NT2/D1 (cell line): ENCODE measurements around the gene LRCH1.

Experiments
- SUZ12 ChIP-seq: IDR thresholded peaks from 2 replicates; pipeline ENCODE4 v1.6.1; 2011; ENCODE audit not compliant: insufficient read length, insufficient read depth; ENCODE audit errors: extremely low read depth
- YY1 ChIP-seq: IDR thresholded peaks from 2 replicates; pipeline ENCODE4 v1.6.1; 2011; ENCODE audit not compliant: insufficient read length, insufficient read depth
- ZNF274 ChIP-seq: IDR thresholded peaks from 2 replicates; pipeline ENCODE4 v1.6.1; 2011; ENCODE audit warnings: mild to moderate bottlenecking, low read depth, low read length

DNA sequence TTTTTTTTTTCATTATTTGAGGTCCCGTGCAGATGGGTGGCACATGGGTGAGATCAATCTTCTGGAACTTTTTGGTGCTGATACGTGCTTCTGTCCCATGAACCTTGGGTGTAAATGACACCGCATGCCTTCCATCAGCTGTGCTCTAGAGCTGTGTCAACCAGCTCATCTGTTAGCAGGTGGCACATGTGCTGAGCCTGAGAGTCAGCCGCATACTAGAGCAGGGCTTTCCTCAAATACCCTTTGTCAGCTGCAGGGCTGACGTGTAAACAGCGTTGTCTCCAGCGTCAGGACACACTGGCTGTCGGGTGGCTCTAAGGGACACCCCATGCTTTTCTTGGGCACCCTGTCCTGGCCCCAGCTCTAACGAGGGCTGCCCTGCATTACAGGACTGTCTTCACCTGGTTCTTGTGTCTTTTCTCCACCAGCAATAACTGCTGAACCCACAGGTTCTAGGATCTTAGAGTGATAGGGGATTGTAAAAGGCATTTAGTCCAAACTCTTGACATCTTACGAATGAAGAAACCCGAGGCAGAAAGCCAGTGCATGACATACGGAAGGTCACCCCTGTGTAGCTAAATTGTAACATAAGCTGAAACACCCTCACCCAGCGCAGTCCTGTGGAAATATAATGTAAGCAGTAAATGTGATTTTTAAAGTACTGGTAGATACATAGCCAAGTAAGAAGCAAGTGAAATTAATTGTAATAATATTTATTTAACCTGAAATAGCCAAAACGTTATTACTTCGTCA lies 119.5 kb downstream of the LRCH1 start:
- TF ChIP-seq YY1, result no peak
- no peak for TF ChIP-seq ZNF274
- TF ChIP-seq SUZ12, result no peak
